Skeletal muscle satellite cell (primary cell): ENCODE measurements around the gene XYLT1. TPM values are rescaled to one million over a fixed set of nuclear protein-coding genes. Genes with fewer than 3 reads are reported as not detected.

ENCODE experiments used
- H3K27me3 ChIP-seq: 2 replicates; pipeline ENCODE4 v1.7.0; 2013; ENCODE audit warnings: low read length; ENCODE audit not compliant: control insufficient read depth, insufficient read depth
- H3K36me3 ChIP-seq: 2 replicates; pipeline ENCODE4 v1.7.0; 2013; ENCODE audit warnings: mild to moderate bottlenecking, control low read depth, low read length; ENCODE audit not compliant: insufficient read depth
- H3K4me1 ChIP-seq: 2 replicates; pipeline ENCODE4 v1.7.0; 2013; ENCODE audit warnings: low read length; ENCODE audit not compliant: control insufficient read depth, insufficient read depth
- H3K4me2 ChIP-seq: 2 replicates; pipeline ENCODE4 v1.7.0; 2013; ENCODE audit warnings: mild to moderate bottlenecking, low read length
- H3K4me3 ChIP-seq: 2 replicates; pipeline ENCODE4 v1.7.0; 2013; ENCODE audit warnings: low read length
- H3K9ac ChIP-seq: 2 replicates; pipeline ENCODE4 v1.7.0; 2013; ENCODE audit warnings: mild to moderate bottlenecking, low read depth, low read length, moderate library complexity
- H3K9me3 ChIP-seq: replicated peaks from 2 replicates; pipeline ENCODE4 v1.7.0; 2013; ENCODE audit warnings: mild to moderate bottlenecking, control low read depth, low read length
- total RNA-seq: library from RNA; depleted of rRNA; stranded (reverse); fragments of >200 nt; gene quantifications from 2 replicates; pipeline ENCODE4 v1.2.3, GENCODE V29; 2012; rRNA removed

XYLT1 gene, protein sequence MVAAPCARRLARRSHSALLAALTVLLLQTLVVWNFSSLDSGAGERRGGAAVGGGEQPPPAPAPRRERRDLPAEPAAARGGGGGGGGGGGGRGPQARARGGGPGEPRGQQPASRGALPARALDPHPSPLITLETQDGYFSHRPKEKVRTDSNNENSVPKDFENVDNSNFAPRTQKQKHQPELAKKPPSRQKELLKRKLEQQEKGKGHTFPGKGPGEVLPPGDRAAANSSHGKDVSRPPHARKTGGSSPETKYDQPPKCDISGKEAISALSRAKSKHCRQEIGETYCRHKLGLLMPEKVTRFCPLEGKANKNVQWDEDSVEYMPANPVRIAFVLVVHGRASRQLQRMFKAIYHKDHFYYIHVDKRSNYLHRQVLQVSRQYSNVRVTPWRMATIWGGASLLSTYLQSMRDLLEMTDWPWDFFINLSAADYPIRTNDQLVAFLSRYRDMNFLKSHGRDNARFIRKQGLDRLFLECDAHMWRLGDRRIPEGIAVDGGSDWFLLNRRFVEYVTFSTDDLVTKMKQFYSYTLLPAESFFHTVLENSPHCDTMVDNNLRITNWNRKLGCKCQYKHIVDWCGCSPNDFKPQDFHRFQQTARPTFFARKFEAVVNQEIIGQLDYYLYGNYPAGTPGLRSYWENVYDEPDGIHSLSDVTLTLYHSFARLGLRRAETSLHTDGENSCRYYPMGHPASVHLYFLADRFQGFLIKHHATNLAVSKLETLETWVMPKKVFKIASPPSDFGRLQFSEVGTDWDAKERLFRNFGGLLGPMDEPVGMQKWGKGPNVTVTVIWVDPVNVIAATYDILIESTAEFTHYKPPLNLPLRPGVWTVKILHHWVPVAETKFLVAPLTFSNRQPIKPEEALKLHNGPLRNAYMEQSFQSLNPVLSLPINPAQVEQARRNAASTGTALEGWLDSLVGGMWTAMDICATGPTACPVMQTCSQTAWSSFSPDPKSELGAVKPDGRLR
- total RNA-seq = 32.4 and 34.7 TPM in 2 replicates

- Histone ChIP-seq H3K36me3 (peaks cover 2% of the 10 kb centered on the region), H3K4me1 (peaks cover 41% of the 10 kb centered on the region), H3K27me3 (no peaks in the 10 kb centered on the region), H3K9me3 (no peaks in the 10 kb centered on the region), H3K4me3 (peak within 1 kb of the TSS; percentile 73), H3K9ac (peak within 1 kb of the TSS; percentile 78), H3K4me2 (peak within 1 kb of the TSS; percentile 97)
Observed at GRCh38 chr16:17470908-17471718, at the start of gene XYLT1. Gene XYLT1 (minus strand): TSS chr16:17470960. CDS start chr16:17470796, 164 bp downstream.

DNA sequence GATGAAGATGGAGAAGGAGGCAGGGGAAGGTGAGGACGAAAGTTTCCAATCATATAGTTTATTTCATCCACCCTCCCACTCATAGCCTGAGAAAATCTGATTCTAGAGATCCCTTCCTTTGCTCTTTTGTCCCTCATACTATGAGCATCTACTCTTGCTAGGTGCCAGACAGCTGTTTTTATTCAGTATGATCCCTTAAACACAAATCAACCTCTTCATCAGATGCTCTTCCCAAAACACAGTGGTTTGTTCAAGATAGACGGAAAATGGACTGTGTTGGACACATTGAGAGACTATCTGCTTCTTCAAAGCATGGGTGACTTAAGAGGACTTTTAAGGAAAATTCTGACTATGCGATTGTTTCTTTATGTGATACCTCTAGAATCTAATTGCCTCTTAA, 49.4 kb upstream of the XYLT1 start:
- Histone ChIP-seq H3K27me3 (no peaks in the 10 kb centered on the region), H3K9ac (peak overlapping the region; percentile 28), H3K9me3 (no peaks in the 10 kb centered on the region), H3K4me1 (peaks cover 66% of the 10 kb centered on the region), H3K4me2 (peak overlapping the region; percentile 77), H3K36me3 (no peaks in the 10 kb centered on the region), H3K4me3 (no peak overlapping the region)

DNA sequence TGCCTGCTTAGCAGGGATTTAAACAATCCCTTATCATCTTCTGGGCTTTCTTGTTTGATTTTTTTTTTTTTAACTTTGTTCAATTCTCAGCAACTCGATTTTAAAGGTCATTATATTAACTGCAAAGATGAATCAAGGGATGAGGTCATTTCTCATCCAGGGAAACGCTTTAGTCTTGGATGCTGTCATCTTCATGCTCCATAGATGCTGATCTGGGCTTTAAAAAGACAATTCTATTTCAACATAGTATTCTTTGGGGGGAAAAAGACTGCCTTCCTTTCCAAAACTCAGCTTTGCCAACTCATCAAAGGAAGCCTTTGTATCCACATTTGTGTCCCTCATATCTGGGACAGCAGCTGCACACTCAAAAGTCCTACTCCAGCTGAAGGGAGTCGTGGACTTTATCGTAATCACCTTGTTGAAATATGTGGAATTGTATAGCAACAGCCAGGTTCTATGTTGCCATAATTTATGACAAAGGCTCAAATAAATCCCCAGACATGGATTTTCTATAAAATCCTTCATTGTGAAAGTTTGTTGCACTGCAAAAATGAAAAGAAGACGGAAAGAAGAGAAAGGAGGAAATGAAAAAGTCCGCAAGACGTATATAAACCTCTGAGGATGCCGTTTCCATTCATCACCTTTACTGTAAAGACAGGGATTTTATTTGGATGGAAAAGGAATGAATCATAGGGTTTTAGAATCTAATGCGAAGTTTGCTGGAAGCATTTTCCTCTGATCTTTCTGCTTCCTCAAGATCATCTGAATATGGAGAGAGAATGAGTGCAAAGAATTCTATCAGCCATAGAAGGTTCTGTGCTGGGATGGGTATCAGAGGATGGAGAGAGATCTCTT, 48.6 kb upstream of the XYLT1 start:
- no peaks in the 10 kb centered on the region for H3K36me3 ChIP-seq
- H3K4me1 ChIP-seq = peaks cover 63% of the 10 kb centered on the region
- H3K4me2 ChIP-seq = peak overlapping the region; percentile 77
- H3K27me3 ChIP-seq = no peaks in the 10 kb centered on the region
- H3K9me3 ChIP-seq = no peaks in the 10 kb centered on the region
- peak overlapping the region; percentile 46 for H3K4me3 ChIP-seq
- peak overlapping the region; percentile 69 for H3K9ac ChIP-seq

DNA sequence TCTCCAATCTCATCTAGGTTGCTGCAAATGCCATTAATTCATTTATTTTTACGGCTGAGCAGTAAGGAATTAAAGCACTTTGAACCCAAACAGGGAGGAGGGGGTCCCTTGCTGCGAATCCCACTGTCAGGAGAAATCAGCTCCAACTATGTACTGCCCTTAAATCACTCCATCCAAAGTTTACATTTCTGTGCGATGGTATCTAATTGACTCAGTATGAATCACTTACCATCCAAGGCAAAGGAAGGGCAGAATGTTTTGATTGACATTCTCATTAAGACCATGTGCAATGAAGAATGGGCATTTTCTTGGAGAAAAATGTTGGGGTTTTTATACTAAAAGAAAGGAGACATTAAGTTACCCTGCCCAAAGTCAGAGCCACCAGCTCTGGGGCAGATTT, 47.7 kb upstream of the XYLT1 start:
- no peaks in the 10 kb centered on the region for H3K36me3 ChIP-seq
- H3K9me3 ChIP-seq = no peaks in the 10 kb centered on the region
- H3K4me1 ChIP-seq = peaks cover 63% of the 10 kb centered on the region
- H3K27me3 ChIP-seq = no peaks in the 10 kb centered on the region
- peak overlapping the region; percentile 77 for H3K4me2 ChIP-seq
- peak overlapping the region; percentile 46 for H3K4me3 ChIP-seq
- H3K9ac ChIP-seq = peak overlapping the region; percentile 69

- H3K4me1 ChIP-seq = peaks cover 78% of the 10 kb centered on the region
Observed at GRCh38 chr16:17515421-17516210, 44.9 kb upstream of the XYLT1 start.

DNA sequence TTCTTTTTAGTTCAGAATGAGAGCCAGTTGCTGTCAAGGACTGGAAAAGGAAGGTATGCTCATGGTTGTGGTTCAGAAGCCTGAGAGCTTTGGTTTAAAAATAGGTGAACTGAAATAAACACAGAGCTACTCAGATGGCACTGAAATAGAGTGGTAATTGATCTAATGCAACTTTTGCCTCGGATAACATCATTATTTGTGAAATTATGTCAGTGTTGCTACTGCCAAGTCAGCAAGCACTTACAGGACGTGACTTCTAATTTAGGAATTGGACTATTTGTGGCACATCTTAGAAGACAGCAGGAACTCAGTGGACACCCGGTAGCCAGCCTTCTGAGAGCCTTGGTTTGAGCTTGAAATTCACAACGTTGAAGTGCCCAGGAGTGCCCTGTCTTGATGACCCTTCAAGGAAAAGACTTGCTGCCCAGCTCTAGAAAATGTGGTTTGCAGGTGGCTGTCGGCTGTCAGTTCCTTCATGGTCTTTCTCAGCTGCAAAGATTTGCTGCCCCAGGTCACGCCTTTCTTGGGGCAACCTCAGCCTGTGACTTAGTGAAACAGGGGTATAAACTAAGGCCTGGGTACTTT, 42.0 kb upstream of the XYLT1 start:
- Histone ChIP-seq H3K9ac (no peak overlapping the region), H3K36me3 (no peaks in the 10 kb centered on the region), H3K9me3 (no peaks in the 10 kb centered on the region), H3K27me3 (no peaks in the 10 kb centered on the region), H3K4me1 (peaks cover 60% of the 10 kb centered on the region), H3K4me2 (peak overlapping the region; percentile 19), H3K4me3 (no peak overlapping the region)

More at GRCh38 chr16:17515421-17516210, 44.9 kb upstream of the XYLT1 start:
- peak overlapping the region; percentile 6 for H3K4me2 ChIP-seq
- H3K27me3 ChIP-seq = no peaks in the 10 kb centered on the region
- no peaks in the 10 kb centered on the region for H3K36me3 ChIP-seq
- no peak overlapping the region for H3K9ac ChIP-seq
- H3K4me3 ChIP-seq = no peak overlapping the region
- H3K9me3 ChIP-seq = no peaks in the 10 kb centered on the region

DNA sequence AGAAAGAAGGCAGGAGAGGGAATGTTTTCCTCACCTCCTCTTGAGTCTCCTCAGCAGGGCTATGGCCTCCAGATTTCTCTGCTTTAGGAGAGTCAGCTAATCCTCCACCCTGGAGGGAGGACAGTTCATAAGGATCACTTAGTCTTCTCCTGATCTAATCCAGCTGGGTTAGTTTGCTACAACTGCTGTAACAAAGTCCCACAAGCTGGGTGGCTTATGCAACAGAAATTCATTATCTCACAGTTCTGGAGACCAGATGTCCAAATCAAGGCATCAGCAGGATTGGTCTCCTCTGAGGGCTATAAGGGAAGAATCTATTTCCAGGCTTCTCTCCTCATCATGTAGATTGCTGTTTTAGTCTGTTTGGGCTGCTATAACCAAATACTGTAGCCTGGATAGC, 40.6 kb upstream of the XYLT1 start:
- H3K36me3 ChIP-seq = no peaks in the 10 kb centered on the region
- H3K9me3 ChIP-seq = no peaks in the 10 kb centered on the region
- no peak overlapping the region for H3K4me3 ChIP-seq
- H3K9ac ChIP-seq = no peak overlapping the region
- no peaks in the 10 kb centered on the region for H3K27me3 ChIP-seq
- H3K4me2 ChIP-seq = no peak overlapping the region
- peaks cover 52% of the 10 kb centered on the region for H3K4me1 ChIP-seq

GRCh38 chr16:17510567-17510966, 39.8 kb upstream of the XYLT1 start:
- Histone ChIP-seq H3K9ac (no peak overlapping the region), H3K4me3 (no peak overlapping the region), H3K9me3 (no peaks in the 10 kb centered on the region), H3K36me3 (no peaks in the 10 kb centered on the region), H3K4me1 (peaks cover 46% of the 10 kb centered on the region), H3K27me3 (no peaks in the 10 kb centered on the region), H3K4me2 (no peak overlapping the region)

- no peaks in the 10 kb centered on the region for H3K27me3 ChIP-seq
- no peak overlapping the region for H3K4me2 ChIP-seq
- no peak overlapping the region for H3K9ac ChIP-seq
- no peak overlapping the region for H3K4me3 ChIP-seq
- H3K36me3 ChIP-seq = no peaks in the 10 kb centered on the region
- peaks cover 39% of the 10 kb centered on the region for H3K4me1 ChIP-seq
- no peaks in the 10 kb centered on the region for H3K9me3 ChIP-seq
Observed at GRCh38 chr16:17509194-17509593, 38.4 kb upstream of the XYLT1 start.
